ENCODE results near the gene NPR3. TPM values are rescaled to one million over a fixed set of nuclear protein-coding genes. Genes with fewer than 3 reads are reported as not detected.
A peak's percentile ranks its signal among the peaks of the same experiment; 100 is the strongest.

Gene NPR3
- polyA plus RNA-seq, 5 donors, result 30.1 to 45.7 (median 37.2) TPM

- DNase-seq, result peak; percentile 71
Observed at GRCh38 chr5:32709750-32710549, 1.2 kb upstream of the NPR3 start.

DNA sequence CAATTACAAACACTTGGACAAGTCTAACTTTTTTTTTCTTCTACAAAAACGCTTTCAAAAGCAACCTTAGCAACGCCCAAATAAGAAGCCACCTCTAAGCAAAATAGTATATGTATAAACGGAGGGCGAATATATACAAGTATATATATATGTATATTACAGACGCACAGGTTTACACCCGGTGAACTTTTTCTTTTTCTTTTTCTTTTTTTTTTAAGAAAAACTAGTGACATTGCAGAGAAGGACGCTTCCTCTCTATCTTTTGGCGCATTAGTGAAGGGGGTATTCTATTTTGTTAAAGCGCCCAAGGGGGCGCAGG lies 200 bp downstream of the NPR3 start:
- DNase-seq, result no peak

DNA sequence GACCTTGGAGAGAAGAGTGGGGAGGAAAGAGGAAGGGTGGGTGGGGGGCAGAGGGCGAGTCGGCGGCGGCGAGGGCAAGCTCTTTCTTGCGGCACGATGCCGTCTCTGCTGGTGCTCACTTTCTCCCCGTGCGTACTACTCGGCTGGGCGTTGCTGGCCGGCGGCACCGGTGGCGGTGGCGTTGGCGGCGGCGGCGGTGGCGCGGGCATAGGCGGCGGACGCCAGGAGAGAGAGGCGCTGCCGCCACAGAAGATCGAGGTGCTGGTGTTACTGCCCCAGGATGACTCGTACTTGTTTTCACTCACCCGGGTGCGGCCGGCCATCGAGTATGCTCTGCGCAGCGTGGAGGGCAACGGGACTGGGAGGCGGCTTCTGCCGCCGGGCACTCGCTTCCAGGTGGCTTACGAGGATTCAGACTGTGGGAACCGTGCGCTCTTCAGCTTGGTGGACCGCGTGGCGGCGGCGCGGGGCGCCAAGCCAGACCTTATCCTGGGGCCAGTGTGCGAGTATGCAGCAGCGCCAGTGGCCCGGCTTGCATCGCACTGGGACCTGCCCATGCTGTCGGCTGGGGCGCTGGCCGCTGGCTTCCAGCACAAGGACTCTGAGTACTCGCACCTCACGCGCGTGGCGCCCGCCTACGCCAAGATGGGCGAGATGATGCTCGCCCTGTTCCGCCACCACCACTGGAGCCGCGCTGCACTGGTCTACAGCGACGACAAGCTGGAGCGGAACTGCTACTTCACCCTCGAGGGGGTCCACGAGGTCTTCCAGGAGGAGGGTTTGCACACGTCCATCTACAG lies 760 bp downstream of the NPR3 start:
- DNase-seq, result peak in 1 of 2 donors; percentile 22

- DNase-seq, result peak in 1 of 2 donors; percentile 17
Observed at GRCh38 chr5:32712481-32713360, 1.6 kb downstream of the NPR3 start.

GRCh38 chr5:32713361-32713769 lies 2.2 kb downstream of the NPR3 start:
- DNase-seq, result peak in 1 of 2 donors; percentile 4

GRCh38 chr5:32713770-32714381 lies 2.8 kb downstream of the NPR3 start:
- DNase-seq, result peak in 1 of 2 donors; percentile 50

DNA sequence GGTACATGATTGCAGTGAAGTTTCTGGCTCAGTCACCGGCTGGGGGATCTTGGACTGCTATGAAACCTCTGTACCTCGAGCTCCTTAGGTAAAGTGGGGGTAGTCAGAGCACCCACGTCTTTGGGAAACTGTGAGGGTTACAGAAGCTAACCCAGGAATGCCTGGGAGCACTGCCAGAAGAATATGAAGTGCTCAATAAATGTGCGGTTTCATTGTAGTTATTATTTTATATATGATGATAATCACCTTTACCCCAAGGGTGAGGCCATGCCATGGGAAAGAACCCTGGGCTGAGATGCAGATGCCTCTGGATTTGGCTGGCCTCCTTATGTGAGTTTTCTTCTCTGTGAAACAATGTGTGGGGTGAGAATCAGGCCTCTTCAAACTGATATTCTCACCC lies 3.7 kb downstream of the NPR3 start:
- DNase-seq, result peak in 1 of 2 donors; percentile 12

GRCh38 chr5:32720300-32720699 lies 9.2 kb downstream of the NPR3 start:
- no peak for DNase-seq

DNA sequence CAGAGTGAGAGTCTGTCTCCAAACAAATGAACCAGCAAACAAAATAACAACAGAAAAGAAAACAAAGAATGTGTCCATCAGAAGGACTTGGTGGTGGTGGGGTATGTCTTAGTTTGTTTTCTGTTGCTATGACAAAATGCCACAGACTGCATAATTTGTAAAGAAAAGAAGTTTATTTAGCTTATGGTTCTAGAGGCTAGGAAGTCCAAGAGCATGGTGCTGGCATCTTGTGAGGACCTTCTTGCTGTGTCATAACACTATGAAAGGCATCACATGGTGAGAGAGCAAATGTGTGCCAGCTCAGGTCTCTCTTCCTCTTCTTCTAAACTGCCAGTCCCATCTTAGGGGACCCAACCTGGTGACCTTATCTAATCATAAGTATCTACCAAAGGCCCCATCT lies 10.5 kb downstream of the NPR3 start:
- no peak for DNase-seq

GRCh38 chr5:32722957-32723356 lies 11.8 kb downstream of the NPR3 start:
- DNase-seq, result no peak

DNA sequence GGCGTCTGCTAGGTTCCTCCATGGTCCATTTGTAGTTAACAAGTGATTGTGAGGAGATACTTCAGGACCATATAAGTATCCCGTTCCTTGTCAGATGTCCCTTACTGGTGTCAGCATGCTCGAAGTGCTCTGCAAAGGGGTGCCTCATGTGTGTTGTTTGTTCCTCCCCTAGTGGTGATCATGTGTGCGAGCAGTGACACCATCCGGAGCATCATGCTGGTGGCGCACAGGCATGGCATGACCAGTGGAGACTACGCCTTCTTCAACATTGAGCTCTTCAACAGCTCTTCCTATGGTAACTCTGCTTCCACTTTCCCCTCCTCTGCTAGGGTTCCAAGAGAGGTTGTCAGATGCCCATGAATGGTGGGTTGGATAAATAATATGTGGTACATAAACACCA lies 13.4 kb downstream of the NPR3 start:
- DNase-seq, result no peak

DNA sequence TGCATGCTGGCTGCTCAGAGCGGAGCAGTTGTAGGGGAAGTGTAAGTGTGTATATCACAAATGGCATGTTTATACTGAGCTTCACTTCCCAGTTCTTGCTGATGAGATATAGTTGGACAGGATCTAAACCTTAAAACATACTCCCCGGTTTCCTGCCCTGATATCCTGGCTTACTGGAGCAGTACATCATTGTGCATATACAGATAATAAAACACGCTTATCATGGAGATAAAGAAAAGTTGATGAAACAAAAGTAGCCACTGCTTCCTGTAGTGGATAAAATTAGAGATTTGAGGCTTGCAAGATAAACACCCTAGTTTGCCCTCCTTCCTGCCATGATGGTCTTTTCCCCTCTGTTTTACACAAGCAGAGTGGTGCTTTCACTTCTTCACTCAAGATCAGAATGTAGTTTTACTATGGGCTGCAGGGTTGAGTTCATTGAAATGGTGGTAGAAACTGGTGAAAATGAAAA lies 15.0 kb downstream of the NPR3 start:
- peak in 1 of 2 donors; percentile 14 for DNase-seq

DNA sequence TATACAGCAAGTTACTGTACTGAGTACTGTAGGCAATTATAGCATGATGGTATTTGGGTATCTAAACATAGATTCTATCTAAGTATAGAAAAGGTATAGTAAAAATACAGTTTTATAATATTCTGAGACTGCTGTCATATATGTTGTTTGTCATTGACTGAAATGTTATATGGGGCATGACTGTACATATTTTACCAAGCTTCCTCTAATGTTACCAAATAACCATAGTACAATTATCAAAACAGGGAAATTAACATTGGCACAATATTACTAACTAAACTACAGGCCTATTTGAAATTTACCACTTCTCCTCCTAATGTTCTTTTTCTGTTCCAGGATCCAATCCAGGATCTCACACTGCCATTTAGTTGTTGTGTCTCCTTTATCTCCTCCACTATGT lies 18.5 kb downstream of the NPR3 start:
- DNase-seq, result no peak

DNA sequence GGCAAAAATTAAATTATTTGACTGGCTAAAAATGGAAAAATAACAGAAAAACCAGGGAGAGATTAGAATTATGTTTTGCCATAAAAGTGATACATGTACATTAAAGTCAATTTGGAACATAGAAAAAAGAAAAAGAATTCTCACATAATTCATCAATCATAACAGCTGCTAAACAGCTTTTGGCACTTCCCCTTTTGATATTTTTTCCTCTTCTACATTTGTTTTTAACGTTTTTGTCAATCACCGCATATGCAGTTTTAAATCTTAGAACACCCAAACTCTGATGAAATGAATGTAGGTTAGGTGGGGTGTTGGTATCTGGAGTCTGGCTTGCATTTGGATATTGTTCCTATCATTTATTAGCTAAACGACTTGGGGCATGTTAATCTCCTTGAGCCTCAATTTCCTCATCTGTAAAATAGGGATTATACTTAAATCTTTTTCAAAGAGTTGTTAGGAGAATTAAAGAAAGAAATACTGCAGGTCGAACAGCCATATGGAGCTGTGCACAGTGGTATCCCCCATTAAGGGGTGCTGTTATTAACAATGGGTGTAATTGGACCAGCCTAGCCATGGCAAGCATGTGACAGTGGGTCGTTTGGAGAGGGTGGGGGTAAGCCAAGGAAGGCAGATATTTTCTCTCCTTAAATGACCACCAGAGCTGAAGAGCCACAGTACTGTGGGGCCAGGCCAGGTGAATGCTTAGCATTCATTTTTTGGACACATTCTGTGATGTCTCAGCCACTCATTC lies 22.6 kb downstream of the NPR3 start:
- no peak for DNase-seq

GRCh38 chr5:32734827-32735378 lies 23.8 kb downstream of the NPR3 start:
- DNase-seq, result no peak

GRCh38 chr5:32735512-32735911 lies 24.4 kb downstream of the NPR3 start:
- no peak for DNase-seq

GRCh38 chr5:32736842-32737241 lies 25.7 kb downstream of the NPR3 start:
- no peak for DNase-seq

- no peak for DNase-seq
Observed at GRCh38 chr5:32740651-32741050, 29.5 kb downstream of the NPR3 start.

DNA sequence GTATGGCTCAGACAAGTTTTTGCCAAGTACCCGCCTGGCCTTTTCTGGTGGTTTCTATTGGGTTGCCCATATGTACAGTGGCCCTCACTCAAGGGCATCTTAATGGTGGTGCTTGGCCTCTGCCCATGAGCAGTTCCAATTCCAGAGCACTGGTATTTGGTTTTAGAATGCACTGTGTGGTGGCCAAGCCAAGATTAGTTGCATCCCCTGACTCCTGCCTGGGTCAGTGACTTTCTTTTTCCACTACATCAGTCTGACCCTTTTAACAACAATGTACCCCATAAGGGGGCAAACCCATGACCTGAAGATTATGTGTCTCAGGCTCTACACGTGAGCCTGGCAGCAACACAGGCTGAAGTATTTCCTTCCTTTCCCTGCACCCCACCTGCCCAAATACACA lies 34.2 kb downstream of the NPR3 start:
- no peak for DNase-seq

- no peak for DNase-seq
Observed at GRCh38 chr5:32752411-32752810, 41.3 kb downstream of the NPR3 start.

DNA sequence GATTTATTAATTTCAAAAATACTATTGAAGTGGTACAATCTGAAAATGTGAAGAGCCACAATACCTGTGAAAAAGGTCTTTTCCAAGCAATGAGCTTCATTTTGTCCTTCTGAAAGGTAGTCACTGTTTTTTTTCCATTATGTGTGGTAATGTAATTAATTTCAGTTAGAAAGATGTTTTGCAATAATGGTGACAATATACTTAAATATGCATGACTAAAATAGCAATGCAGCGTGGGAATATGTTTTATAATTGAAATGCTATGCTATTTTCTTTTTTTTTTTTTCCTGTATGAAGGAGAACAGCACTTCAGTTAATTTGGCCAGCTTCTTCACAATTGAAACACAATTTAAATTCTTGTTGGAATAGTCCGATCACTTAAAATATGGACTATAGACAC lies 41.9 kb downstream of the NPR3 start:
- DNase-seq, result no peak

Measured in right lung (tissue), 5 donors.